Suprapubic skin (tissue), 4 donors: Measurements from ENCODE around the gene PRDM7. TPM values are rescaled to one million over a fixed set of nuclear protein-coding genes. Genes with fewer than 3 reads are reported as not detected.

Experiments used
- DNase-seq, 2 donors: peaks; one replicate each; pipeline ENCODE4 v3.0.0-alpha.2; 2019; ENCODE audit warnings: low spot score in 2 of 2
- H3K27ac ChIP-seq: fragments of 200-600 bp; sonication (generic); one replicate; pipeline ENCODE4 v1.5.1; 2019
- H3K27me3 ChIP-seq: fragments of 200-600 bp; sonication (generic); one replicate; pipeline ENCODE4 v1.5.1; 2019
- H3K36me3 ChIP-seq: fragments of 200-600 bp; sonication (generic); one replicate; pipeline ENCODE4 v1.5.1; 2019
- H3K4me1 ChIP-seq: fragments of 200-600 bp; sonication (generic); one replicate; pipeline ENCODE4 v1.5.1; 2019
- H3K4me3 ChIP-seq: fragments of 200-600 bp; sonication (generic); one replicate; pipeline ENCODE4 v1.5.1; 2019; ENCODE audit warnings: mild to moderate bottlenecking
- H3K9me3 ChIP-seq: fragments of 200-600 bp; sonication (generic); one replicate; pipeline ENCODE4 v1.5.1; 2019
- EP300 ChIP-seq: sonication (generic); formaldehyde crosslinking; IDR thresholded peaks from one replicate; pipeline ENCODE4 v1.6.1; 2017; ENCODE audit warnings: antibody characterized with exemption
- POLR2A ChIP-seq, 2 donors: fragments of 450-650 bp; IDR thresholded peaks; one replicate each; pipeline ENCODE4 v1.6.1; 2017; ENCODE audit warnings: antibody characterized with exemption in 2 of 2, mild to moderate bottlenecking in 2 of 2, moderate library complexity in 2 of 2
- POLR2AphosphoS5 ChIP-seq, 3 donors: sonication (generic); formaldehyde crosslinking; IDR thresholded peaks; one replicate each; pipeline ENCODE4 v1.6.1; 2017; ENCODE audit warnings: antibody characterized with exemption in 3 of 3
- WGBS: methylation state at CpG from one replicate; pipeline ENCODE4 v1.1.5; 2018; 5-methylcytosine and 5-hydroxymethylcytosine counted together
- total RNA-seq, 4 donors: library from RNA; depleted of rRNA; stranded (reverse); fragments of >200 nt; gene quantifications; one replicate each; pipeline ENCODE4 v1.1.0, GENCODE V29; 2016
- TF ChIP-seq, protein P1 (sequence below), 2 donors: fragments of 200-600 bp in 1 of 2; fragments of 450-650 bp in 1 of 2; sonication (generic) in 1 of 2; IDR thresholded peaks; one replicate each; pipeline ENCODE4 v1.5.1; 2016 to 2019; ENCODE audit warnings: antibody characterized with exemption in 2 of 2, mild to moderate bottlenecking in 1 of 2, moderate library complexity in 1 of 2

The PRDM7 gene
- total RNA-seq, 4 donors from 2014 or later, result not detected

DNA sequence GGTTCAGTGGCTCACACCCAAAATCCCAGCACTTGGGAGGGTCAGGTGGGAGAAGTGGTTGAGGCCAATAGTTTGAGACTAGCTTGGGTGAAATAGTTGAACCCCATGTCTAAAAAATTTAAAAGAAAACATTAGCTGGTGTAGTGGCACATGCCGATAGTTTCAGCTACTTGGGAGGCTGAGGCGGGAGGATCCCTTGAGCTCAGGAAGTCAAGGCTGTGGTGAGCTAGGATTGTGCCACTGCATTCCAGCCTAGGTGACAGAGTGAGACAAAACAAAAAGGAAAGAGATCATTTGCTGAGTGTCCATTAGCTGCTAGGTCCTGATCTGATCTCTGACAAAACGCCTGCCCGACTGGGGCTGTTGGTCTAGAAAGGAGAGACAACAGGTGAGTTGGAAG is 43.7 kb downstream of the PRDM7 start:
- 85% methylated on average over 4 of the region's 4 CpGs for WGBS
- peaks cover 41% of the 10 kb centered on the region for H3K36me3 ChIP-seq
- no peak for TF ChIP-seq EP300
- TF ChIP-seq POLR2A (IDR thresholded peaks at IDR 0.05), result no peak
- no peak for TF ChIP-seq POLR2AphosphoS5 (IDR thresholded peaks at IDR 0.05)
- TF ChIP-seq, protein P1, sequence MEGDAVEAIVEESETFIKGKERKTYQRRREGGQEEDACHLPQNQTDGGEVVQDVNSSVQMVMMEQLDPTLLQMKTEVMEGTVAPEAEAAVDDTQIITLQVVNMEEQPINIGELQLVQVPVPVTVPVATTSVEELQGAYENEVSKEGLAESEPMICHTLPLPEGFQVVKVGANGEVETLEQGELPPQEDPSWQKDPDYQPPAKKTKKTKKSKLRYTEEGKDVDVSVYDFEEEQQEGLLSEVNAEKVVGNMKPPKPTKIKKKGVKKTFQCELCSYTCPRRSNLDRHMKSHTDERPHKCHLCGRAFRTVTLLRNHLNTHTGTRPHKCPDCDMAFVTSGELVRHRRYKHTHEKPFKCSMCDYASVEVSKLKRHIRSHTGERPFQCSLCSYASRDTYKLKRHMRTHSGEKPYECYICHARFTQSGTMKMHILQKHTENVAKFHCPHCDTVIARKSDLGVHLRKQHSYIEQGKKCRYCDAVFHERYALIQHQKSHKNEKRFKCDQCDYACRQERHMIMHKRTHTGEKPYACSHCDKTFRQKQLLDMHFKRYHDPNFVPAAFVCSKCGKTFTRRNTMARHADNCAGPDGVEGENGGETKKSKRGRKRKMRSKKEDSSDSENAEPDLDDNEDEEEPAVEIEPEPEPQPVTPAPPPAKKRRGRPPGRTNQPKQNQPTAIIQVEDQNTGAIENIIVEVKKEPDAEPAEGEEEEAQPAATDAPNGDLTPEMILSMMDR (IDR thresholded peaks at IDR 0.05), result no peak

DNA sequence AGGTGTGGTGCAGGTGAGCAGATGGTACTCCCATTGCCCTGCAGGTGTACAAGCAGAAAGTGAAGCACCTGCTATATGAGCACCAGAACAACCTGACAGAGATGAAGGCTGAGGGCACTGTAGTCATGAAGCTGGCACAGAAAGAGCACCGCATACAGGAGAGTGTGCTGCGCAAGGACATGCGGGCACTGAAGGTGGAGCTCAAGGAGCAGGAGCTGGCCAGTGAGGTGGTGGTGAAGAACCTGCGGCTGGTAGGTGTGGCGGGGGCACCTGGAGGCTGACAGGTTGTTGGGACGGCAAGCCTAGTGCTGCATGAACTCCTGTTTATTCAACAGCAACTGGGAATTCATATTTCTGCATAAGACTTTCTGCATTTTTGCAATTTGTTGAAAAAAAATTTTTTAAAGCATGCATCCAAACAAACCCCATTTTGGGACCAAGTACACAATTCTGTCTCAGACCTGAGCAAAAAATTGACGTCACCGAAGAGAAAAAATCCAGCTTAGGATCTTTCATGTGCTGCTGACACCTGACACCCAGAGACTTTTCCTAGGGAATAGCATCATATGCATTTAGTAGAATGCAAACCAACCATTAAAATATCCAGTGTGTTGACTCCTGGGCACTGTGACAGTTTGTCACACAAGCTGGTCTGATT is 44.3 kb downstream of the PRDM7 start:
- H3K27ac ChIP-seq, result no peak overlapping the region
- no peak overlapping the region for H3K4me3 ChIP-seq
- TF ChIP-seq POLR2A (IDR thresholded peaks at IDR 0.05), result no peak
- TF ChIP-seq EP300, result no peak
- TF ChIP-seq POLR2AphosphoS5 (IDR thresholded peaks at IDR 0.05), result no peak
- TF ChIP-seq, protein P1 (IDR thresholded peaks at IDR 0.05), result no peak
- no peaks in the 10 kb centered on the region for H3K9me3 ChIP-seq
- 83% methylated on average over 8 of the region's 8 CpGs for WGBS
- no peaks in the 10 kb centered on the region for H3K4me1 ChIP-seq
- no peaks in the 10 kb centered on the region for H3K27me3 ChIP-seq
- DNase-seq, result no peak
- H3K36me3 ChIP-seq, result peaks cover 35% of the 10 kb centered on the region

More for the DNA sequence above, 43.7 kb downstream of the PRDM7 start:
- no peaks in the 10 kb centered on the region for H3K27me3 ChIP-seq
- no peak for DNase-seq
- no peaks in the 10 kb centered on the region for H3K4me1 ChIP-seq
- no peak overlapping the region for H3K27ac ChIP-seq
- no peaks in the 10 kb centered on the region for H3K9me3 ChIP-seq
- H3K4me3 ChIP-seq, result no peak overlapping the region

DNA sequence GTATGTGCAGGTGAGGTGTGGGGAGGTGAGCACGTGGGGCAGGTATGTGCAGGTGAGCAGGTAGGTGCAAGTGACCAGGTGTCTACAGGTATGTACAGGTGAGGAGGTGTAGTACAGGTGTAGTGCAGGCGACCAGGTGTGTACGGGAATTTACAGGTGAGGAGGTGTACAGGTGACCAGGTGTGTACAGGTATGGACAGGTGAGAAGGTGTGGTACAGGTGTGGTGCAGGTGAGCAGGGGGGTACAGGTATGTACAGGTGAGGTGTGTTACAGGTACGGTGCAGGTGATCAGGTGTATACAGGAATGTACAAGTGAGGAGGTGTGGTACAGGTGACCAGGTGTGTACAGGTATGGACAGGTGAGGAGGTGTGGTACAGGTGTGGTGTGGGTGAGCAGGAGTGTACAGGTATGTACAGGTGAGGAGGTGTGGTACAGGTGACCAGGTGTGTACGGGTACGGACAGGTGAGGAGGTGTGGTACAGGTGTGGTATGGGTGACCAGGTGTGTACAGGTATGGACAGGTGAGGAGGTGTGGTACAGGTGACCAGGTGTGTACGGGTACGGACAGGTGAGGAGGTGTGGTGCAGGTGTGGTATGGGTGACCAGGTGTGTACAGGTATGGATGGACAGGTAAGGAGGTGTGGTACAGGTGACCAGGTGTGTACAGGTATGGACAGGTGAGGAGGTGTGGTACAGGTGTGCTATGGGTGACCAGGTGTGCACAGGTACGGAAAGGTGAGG is 45.0 kb downstream of the PRDM7 start:
- no peaks in the 10 kb centered on the region for H3K27me3 ChIP-seq
- peaks cover 34% of the 10 kb centered on the region for H3K36me3 ChIP-seq
- no peak for DNase-seq
- no peaks in the 10 kb centered on the region for H3K9me3 ChIP-seq
- TF ChIP-seq EP300, result no peak
- peak; percentile 18 to 99 (median 73) for TF ChIP-seq POLR2AphosphoS5 (IDR thresholded peaks at IDR 0.05)
- TF ChIP-seq, protein P1 (IDR thresholded peaks at IDR 0.05), result peak in 1 of 2 donors; percentile 41
- no peak overlapping the region for H3K27ac ChIP-seq
- no peak overlapping the region for H3K4me3 ChIP-seq
- H3K4me1 ChIP-seq, result no peaks in the 10 kb centered on the region
- WGBS, result 73% methylated on average over 9 of the region's 9 CpGs

DNA sequence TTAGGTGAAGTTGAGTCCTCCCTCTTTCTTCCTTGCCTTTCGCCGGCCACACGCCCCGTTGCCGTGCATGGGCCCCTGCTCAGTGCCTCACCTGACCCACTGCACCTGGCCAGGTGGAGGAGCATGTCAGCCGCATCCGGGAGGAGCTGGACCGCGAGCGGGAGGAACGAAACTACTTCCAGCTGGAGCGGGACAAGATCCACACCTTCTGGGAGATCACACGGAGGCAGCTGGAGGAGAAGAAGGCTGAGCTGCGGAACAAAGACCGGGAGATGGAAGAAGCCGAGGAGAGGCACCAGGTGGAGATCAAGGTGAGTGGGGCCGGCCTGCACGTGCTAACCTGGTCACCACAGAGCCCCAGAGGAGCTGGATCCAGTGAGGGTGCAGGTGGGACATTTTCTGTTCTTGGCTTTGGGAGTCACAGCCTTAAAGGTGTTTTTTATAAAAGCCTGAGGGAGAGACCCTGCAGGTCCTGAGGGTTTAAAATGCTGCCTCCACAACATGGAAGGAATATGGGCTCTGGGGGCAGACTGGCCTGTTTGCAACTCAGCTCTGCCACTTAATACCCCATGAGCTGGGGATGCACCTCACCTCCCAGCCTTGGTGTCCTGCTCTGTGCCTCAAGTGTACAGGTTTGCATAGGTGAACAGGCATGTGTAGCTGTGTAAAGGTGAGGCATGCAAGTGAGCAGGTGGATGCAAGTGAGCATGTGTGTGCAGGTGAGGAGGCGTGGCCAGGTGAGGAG is 45.8 kb downstream of the PRDM7 start:
- peaks cover 27% of the 10 kb centered on the region for H3K36me3 ChIP-seq
- no peaks in the 10 kb centered on the region for H3K4me1 ChIP-seq
- 89% methylated on average over 19 of the region's 19 CpGs for whole genome bisulfite sequencing
- no peak overlapping the region for H3K27ac ChIP-seq
- H3K9me3 ChIP-seq, result no peaks in the 10 kb centered on the region
- no peak overlapping the region for H3K4me3 ChIP-seq
- TF ChIP-seq EP300 (no peak), POLR2AphosphoS5 (IDR thresholded peaks at IDR 0.05) (no peak), POLR2A (IDR thresholded peaks at IDR 0.05) (no peak)
- TF ChIP-seq, protein P1 (IDR thresholded peaks at IDR 0.05), result no peak
- no peaks in the 10 kb centered on the region for H3K27me3 ChIP-seq
- no peak for DNase-seq

DNA sequence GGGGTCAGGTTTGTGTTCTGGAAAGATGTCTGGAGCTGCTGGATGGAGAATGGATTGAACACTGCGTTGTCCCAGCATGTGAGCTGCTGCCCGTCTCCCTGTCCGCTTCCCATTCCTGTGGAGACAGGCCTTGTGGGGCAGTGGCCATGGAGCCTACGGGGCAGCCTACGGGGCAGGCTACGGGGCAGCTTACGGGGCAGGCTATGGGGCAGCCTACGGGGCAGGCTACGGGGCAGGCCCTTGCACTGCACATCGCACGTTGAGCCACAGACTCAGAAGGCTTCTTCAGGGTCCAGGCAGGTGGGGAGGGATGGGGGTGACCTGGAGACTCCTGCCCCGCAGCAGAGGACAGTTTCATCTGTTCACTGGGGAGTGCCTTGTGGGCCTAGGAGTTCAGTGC is 48.1 kb downstream of the PRDM7 start:
- Histone ChIP-seq H3K4me3 (no peak overlapping the region), H3K36me3 (peaks cover 20% of the 10 kb centered on the region), H3K9me3 (no peaks in the 10 kb centered on the region), H3K27ac (no peak overlapping the region), H3K27me3 (no peaks in the 10 kb centered on the region), H3K4me1 (no peaks in the 10 kb centered on the region)
- TF ChIP-seq POLR2A (IDR thresholded peaks at IDR 0.05) (no peak), EP300 (no peak), POLR2AphosphoS5 (IDR thresholded peaks at IDR 0.05) (no peak)
- TF ChIP-seq, protein P1 (IDR thresholded peaks at IDR 0.05), result no peak
- no peak for DNase-seq
- 95% methylated on average over 9 of the region's 12 CpGs for WGBS
